DOHH2 (cell line): ENCODE results near the gene ZNF467.

Experiments
- H3F3A ChIP-seq: fragments of 200-600 bp; sonication (generic), shearing (Covaris generic); 2 replicates; pipeline ENCODE4 v1.6.0; 2016; ENCODE audit warnings: antibody characterized with exemption, mild to moderate bottlenecking; ENCODE audit not compliant: control insufficient read depth, insufficient read depth
- H3K27ac ChIP-seq: fragments of 200-600 bp; sonication (generic); 2 replicates; pipeline ENCODE4 v1.5.1; 2014; ENCODE audit warnings: low read depth, mild to moderate bottlenecking, low read length, moderate library complexity
- H3K27me3 ChIP-seq: fragments of 200-600 bp; sonication (generic); 2 replicates; pipeline ENCODE4 v1.6.1; 2014; ENCODE audit warnings: mild to moderate bottlenecking, low read length, mixed read lengths; ENCODE audit not compliant: control insufficient read depth
- H3K36me3 ChIP-seq: fragments of 200-600 bp; sonication (generic); 2 replicates; pipeline ENCODE4 v1.6.1; 2014; ENCODE audit warnings: mild to moderate bottlenecking, low read length, moderate library complexity, mixed read lengths; ENCODE audit not compliant: control insufficient read depth
- H3K4me1 ChIP-seq: fragments of 200-600 bp; sonication (generic); 2 replicates; pipeline ENCODE4 v1.6.1; 2014; ENCODE audit warnings: mild to moderate bottlenecking, low read length, mixed read lengths; ENCODE audit not compliant: control insufficient read depth
- H3K4me2 ChIP-seq: fragments of 200-600 bp; sonication (generic); 2 replicates; pipeline ENCODE4 v1.6.0; 2014; ENCODE audit warnings: mild to moderate bottlenecking, low read length, moderate library complexity
- H3K4me3 ChIP-seq: fragments of 200-600 bp; sonication (generic); 2 replicates; pipeline ENCODE4 v1.5.1; 2014; ENCODE audit warnings: mild to moderate bottlenecking, low read length, mixed read lengths
- H3K79me2 ChIP-seq: fragments of 200-600 bp; sonication (generic); 2 replicates; pipeline ENCODE4 v1.6.1; 2014; ENCODE audit warnings: mild to moderate bottlenecking, low read length, mixed read lengths; ENCODE audit not compliant: control insufficient read depth
- H3K9me2 ChIP-seq: fragments of 200-600 bp; sonication (generic); replicated peaks from 2 replicates; pipeline ENCODE4 v1.6.1; 2014; ENCODE audit warnings: mild to moderate bottlenecking, low read length, mixed read lengths; ENCODE audit not compliant: control insufficient read depth
- H3K9me3 ChIP-seq: fragments of 200-600 bp; sonication (generic); 2 replicates; pipeline ENCODE4 v1.6.1; 2014; ENCODE audit warnings: antibody characterized with exemption, low read length, mixed read lengths; ENCODE audit not compliant: control insufficient read depth, insufficient read depth
- H4K20me1 ChIP-seq: fragments of 200-600 bp; sonication (generic); 2 replicates; pipeline ENCODE4 v1.6.0; 2014; ENCODE audit warnings: low read depth, mild to moderate bottlenecking, antibody characterized with exemption, low read length, moderate library complexity; ENCODE audit not compliant: control insufficient read depth, insufficient read depth
- EZH2phosphoT487 ChIP-seq: fragments of 200-600 bp; sonication (generic); IDR thresholded peaks from 2 replicates; pipeline ENCODE4 v1.6.1; 2017; ENCODE audit warnings: borderline replicate concordance, mild to moderate bottlenecking, antibody characterized with exemption, low read length, moderate library complexity, mixed read lengths
- TF ChIP-seq, protein P1 (sequence below): fragments of 200-600 bp; sonication (generic); IDR thresholded peaks from one replicate; pipeline ENCODE4 v1.5.1; 2014; ENCODE audit warnings: antibody characterized with exemption, mild to moderate bottlenecking, low read depth, low read length; ENCODE audit not compliant: poor library complexity, severe bottlenecking

The ZNF467 gene

DNA sequence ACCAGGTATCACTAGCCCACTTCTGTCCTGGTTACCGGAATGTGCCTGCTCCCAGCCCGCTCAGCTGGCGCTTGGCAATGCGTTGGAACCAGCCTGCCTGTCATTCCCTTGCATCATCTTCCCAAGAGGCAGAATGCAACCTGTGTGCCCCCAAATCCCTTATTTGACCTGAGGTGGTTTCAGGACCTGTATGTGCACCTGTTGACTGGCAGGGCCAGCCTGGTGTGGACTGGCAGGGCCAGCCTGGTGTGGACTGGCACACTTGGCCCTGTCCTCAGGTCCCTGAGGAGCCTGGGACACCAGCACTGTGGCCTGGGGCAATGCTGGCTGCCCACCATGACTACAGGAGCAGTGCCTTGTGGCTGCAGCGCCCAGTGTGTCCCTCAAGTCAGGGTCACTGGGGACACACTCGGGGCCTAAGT is 38.2 kb downstream of the ZNF467 start:
- Histone ChIP-seq H3K27ac (no peak overlapping the region), H3K4me2 (no peak overlapping the region), H3K4me1 (peaks cover 6% of the 10 kb centered on the region), H3K4me3 (no peak overlapping the region), H3K79me2 (no peaks in the 10 kb centered on the region), H3K9me3 (no peaks in the 10 kb centered on the region), H3F3A (no peaks in the 10 kb centered on the region), H3K9me2 (no peaks in the 10 kb centered on the region), H3K27me3 (no peaks in the 10 kb centered on the region; the same call in 1 of the 2 replicates), H3K36me3 (no peaks in the 10 kb centered on the region; the same call in 1 of the 2 replicates), H4K20me1 (no peaks in the 10 kb centered on the region)
- TF ChIP-seq, protein P1, sequence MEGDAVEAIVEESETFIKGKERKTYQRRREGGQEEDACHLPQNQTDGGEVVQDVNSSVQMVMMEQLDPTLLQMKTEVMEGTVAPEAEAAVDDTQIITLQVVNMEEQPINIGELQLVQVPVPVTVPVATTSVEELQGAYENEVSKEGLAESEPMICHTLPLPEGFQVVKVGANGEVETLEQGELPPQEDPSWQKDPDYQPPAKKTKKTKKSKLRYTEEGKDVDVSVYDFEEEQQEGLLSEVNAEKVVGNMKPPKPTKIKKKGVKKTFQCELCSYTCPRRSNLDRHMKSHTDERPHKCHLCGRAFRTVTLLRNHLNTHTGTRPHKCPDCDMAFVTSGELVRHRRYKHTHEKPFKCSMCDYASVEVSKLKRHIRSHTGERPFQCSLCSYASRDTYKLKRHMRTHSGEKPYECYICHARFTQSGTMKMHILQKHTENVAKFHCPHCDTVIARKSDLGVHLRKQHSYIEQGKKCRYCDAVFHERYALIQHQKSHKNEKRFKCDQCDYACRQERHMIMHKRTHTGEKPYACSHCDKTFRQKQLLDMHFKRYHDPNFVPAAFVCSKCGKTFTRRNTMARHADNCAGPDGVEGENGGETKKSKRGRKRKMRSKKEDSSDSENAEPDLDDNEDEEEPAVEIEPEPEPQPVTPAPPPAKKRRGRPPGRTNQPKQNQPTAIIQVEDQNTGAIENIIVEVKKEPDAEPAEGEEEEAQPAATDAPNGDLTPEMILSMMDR = no peak
- TF ChIP-seq EZH2phosphoT487 = no peak

- no peak overlapping the region for H3K27ac ChIP-seq
- no peaks in the 10 kb centered on the region for H3F3A ChIP-seq
- no peaks in the 10 kb centered on the region for H3K9me2 ChIP-seq
- no peak for TF ChIP-seq EZH2phosphoT487
- TF ChIP-seq, protein P1 = peak; percentile 19
- H3K9me3 ChIP-seq = no peaks in the 10 kb centered on the region
- H3K4me2 ChIP-seq = no peak overlapping the region
- no peaks in the 10 kb centered on the region; the same call in 1 of the 2 replicates for H3K36me3 ChIP-seq
- no peaks in the 10 kb centered on the region for H4K20me1 ChIP-seq
- no peak overlapping the region for H3K4me3 ChIP-seq
- peaks cover 6% of the 10 kb centered on the region for H3K4me1 ChIP-seq
- H3K79me2 ChIP-seq = no peaks in the 10 kb centered on the region
- H3K27me3 ChIP-seq = no peaks in the 10 kb centered on the region; the same call in 1 of the 2 replicates
These were observed 38.7 kb downstream of the ZNF467 start for GRCh38 chr7:149734791-149735075.

- Histone ChIP-seq H4K20me1 (no peaks in the 10 kb centered on the region), H3F3A (no peaks in the 10 kb centered on the region), H3K4me1 (peaks cover 6% of the 10 kb centered on the region), H3K79me2 (no peaks in the 10 kb centered on the region), H3K4me3 (no peak overlapping the region), H3K36me3 (peaks cover 5% of the 10 kb centered on the region; the same call in 1 of the 2 replicates), H3K27ac (no peak overlapping the region), H3K4me2 (no peak overlapping the region), H3K9me2 (no peaks in the 10 kb centered on the region), H3K27me3 (no peaks in the 10 kb centered on the region), H3K9me3 (no peaks in the 10 kb centered on the region)
- no peak for TF ChIP-seq EZH2phosphoT487
- TF ChIP-seq, protein P1 = no peak
These were observed 39.2 kb downstream of the ZNF467 start for GRCh38 chr7:149733924-149734790.
